Measurements from ENCODE around the gene TEDC2. TPM values are rescaled to one million over a fixed set of nuclear protein-coding genes. Genes with fewer than 3 reads are reported as not detected.

TEDC2 gene
- total and polyA plus RNA-seq, 10 of the 15 experiments (the other 5 are each of a cell fraction or from before 2014, with no cell fraction given): 0.23 to 47.9 (median 19.1) TPM

DNA sequence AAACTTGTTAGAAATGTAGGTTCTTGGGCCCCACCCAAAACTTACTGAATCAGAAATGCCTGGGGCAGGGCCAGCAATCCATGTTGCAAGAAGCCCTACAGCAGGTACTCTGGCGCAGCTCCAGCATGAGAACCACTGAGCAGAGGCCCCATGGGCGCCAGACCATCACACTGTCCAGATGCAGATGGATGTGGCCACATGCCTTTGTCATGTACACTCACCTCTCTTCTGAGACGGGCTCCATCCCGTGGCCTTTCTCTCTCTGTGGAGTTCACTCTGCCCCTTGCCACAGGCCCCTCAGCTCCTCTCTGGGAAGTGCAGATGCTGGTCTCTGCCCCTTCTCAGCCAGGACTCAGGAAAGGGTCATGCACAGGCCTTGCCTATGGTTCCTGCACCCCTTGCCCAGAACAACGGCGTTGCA lies 33.0 kb upstream of the TEDC2 start (continued):
- TF ChIP-seq, protein P1, sequence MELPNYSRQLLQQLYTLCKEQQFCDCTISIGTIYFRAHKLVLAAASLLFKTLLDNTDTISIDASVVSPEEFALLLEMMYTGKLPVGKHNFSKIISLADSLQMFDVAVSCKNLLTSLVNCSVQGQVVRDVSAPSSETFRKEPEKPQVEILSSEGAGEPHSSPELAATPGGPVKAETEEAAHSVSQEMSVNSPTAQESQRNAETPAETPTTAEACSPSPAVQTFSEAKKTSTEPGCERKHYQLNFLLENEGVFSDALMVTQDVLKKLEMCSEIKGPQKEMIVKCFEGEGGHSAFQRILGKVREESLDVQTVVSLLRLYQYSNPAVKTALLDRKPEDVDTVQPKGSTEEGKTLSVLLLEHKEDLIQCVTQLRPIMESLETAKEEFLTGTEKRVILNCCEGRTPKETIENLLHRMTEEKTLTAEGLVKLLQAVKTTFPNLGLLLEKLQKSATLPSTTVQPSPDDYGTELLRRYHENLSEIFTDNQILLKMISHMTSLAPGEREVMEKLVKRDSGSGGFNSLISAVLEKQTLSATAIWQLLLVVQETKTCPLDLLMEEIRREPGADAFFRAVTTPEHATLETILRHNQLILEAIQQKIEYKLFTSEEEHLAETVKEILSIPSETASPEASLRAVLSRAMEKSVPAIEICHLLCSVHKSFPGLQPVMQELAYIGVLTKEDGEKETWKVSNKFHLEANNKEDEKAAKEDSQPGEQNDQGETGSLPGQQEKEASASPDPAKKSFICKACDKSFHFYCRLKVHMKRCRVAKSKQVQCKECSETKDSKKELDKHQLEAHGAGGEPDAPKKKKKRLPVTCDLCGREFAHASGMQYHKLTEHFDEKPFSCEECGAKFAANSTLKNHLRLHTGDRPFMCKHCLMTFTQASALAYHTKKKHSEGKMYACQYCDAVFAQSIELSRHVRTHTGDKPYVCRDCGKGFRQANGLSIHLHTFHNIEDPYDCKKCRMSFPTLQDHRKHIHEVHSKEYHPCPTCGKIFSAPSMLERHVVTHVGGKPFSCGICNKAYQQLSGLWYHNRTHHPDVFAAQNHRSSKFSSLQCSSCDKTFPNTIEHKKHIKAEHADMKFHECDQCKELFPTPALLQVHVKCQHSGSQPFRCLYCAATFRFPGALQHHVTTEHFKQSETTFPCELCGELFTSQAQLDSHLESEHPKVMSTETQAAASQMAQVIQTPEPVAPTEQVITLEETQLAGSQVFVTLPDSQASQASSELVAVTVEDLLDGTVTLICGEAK (IDR thresholded peaks at IDR 0.05; ENCODE audit: borderline replicate concordance): no peak
- no peak for TF ChIP-seq SIN3A (IDR thresholded peaks at IDR 0.05; ENCODE audit: low read depth, low read length)
- TF ChIP-seq HDAC2 (IDR thresholded peaks at IDR 0.05): no peak
- no peak for TF ChIP-seq PKNOX1 (IDR thresholded peaks at IDR 0.05)

DNA sequence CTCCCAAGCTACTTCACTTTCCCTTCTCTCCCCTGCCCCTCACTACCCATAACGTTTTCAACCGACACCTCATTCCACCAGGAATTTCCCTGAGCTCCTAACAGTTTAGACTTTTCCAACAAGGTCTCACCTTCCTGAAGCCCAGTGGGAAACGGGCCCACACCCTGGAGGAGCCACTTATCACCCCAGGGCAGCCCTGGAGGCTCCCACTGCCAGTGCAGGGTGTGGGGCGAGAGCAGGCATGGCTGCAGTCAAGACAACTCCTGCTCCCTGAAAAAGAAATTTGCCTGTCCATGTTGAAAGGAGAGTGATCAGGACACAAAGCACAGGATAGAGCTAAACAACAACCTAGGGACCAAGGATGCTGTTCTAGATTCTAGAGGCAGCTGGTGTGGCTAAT lies 32.4 kb upstream of the TEDC2 start:
- TF ChIP-seq KAT2A (conservative IDR thresholded peaks at IDR 0.05; ENCODE audit: control insufficient read depth, low read depth, low read length): no peak
- no peak for TF ChIP-seq ZNF592 (IDR thresholded peaks at IDR 0.05)
- no peaks in the 10 kb centered on the region for H3K9me3 ChIP-seq (replicated peaks; ENCODE audit: control insufficient read depth, insufficient read depth, low read length)
- in situ Hi-C loops (cut with MboI) (no loop called here), intact Hi-C loops (cut with micrococcal nuclease; ENCODE audit: unreplicated experiment) (no loop called here)
- no peaks in the 10 kb centered on the region for H4K20me1 ChIP-seq (ENCODE audit: control insufficient read depth, insufficient read depth)
- H3K4me3 ChIP-seq: no peak overlapping the region
- ChIA-PET RAD21 (ENCODE audit: unreplicated experiment) (no interaction called here), CTCF (interaction anchor here (0.7 to 4.2 kb wide), 6 partner anchors 9 to 175 kb away, joined by 3 to 20 read pairs (median 6); partner anchors contain the start of gene ECI1), SMC1A (ENCODE audit: uncharacterized antibody, unreplicated experiment) (interaction anchor here (0.8 kb wide), 1 partner anchor 10 kb away, joined by 3 read pairs; no protein-coding TSS in a partner anchor), POLR2A (interaction anchor here (0.9 to 1.5 kb wide), 3 partner anchors 14 to 59 kb away, joined by 3 read pairs; no protein-coding TSS in a partner anchor)
- peaks cover 25% of the 10 kb centered on the region for H3K79me2 ChIP-seq (ENCODE audit: control insufficient read depth, insufficient read depth, low read length)
- peak overlapping the region; percentile 62; the same call in 1 of the 2 replicates for H3K4me2 ChIP-seq (ENCODE audit: control insufficient read depth, insufficient read depth)
- DNase-seq (ENCODE audit: low read depth, low spot score): no peak
- no peak overlapping the region for H2AFZ ChIP-seq (ENCODE audit: control insufficient read depth, low read depth, low read length)
- WGBS (ENCODE audit: insufficient coverage, insufficient replicate concordance, low lambda C conversion rate, missing lambda C conversion rate): 66% methylated on average over 4 of the region's 4 CpGs
- H3K9ac ChIP-seq (ENCODE audit: control insufficient read depth, insufficient read depth, low read length): no peak overlapping the region
- H3K36me3 ChIP-seq (ENCODE audit: control insufficient read depth in 2 of 2, insufficient read depth in 2 of 2, low read length in 1 of 2): peaks cover 3 to 4% of the 10 kb centered on the region in 2 experiments; a peak in 3 of 4 replicates
- no peak overlapping the region for H3K27ac ChIP-seq (ENCODE audit: control insufficient read depth, insufficient read depth)
- no TSS peak for BruUV-seq (replicated peaks)
- no peak for FAIRE-seq
- H3K4me1 ChIP-seq (ENCODE audit: control insufficient read depth, insufficient read depth, low read length): peaks cover 6% of the 10 kb centered on the region
- no peaks in the 10 kb centered on the region for H3K27me3 ChIP-seq (replicated peaks in 1 of 2; ENCODE audit: control insufficient read depth in 2 of 2, insufficient read depth in 2 of 2, low read length in 1 of 2)
- no peak for ATAC-seq

Measured in GM12878 (cell line).